Stimulated activated naive B cell treated with anti-CD40 and anti-IgM and Interleukin-4, amounts not matched to agents 10 μg/mL and 1 μg/mL and 100 μg/mL, for 72 hours (primary cell): ENCODE measurements around the gene FBXO34.

ENCODE experiments used
- ATAC-seq, 2 donors: fragments of 150-1000 bp; cut with Tn5 transposase; replicated peaks; 2 replicates each; pipeline ENCODE4 v1.10.0; 2021; ENCODE audit warnings: moderate library complexity in 1 of 2
- DNase-seq: peaks from one replicate; pipeline ENCODE4 v3.0.0; 2021
- H3K27ac Mint-ChIP-seq: one replicate; pipeline ENCODE4 v1.8.0; 2022; ENCODE audit warnings: mild to moderate bottlenecking, mixed read lengths
- H3K27me3 Mint-ChIP-seq, 2 donors: one replicate each; pipeline ENCODE4 v1.8.0; 2022; ENCODE audit warnings: mixed read lengths in 2 of 2
- H3K36me3 Mint-ChIP-seq, 2 donors: one replicate each; pipeline ENCODE4 v1.8.0; 2022; ENCODE audit warnings: mixed read lengths in 2 of 2, mild to moderate bottlenecking in 1 of 2
- H3K4me1 Mint-ChIP-seq, 2 donors: one replicate each; pipeline ENCODE4 v1.8.0; 2022; ENCODE audit warnings: mixed read lengths in 2 of 2, mild to moderate bottlenecking in 1 of 2
- H3K4me3 Mint-ChIP-seq, 2 donors: one replicate each; pipeline ENCODE4 v1.8.0; 2022; ENCODE audit warnings: mild to moderate bottlenecking in 2 of 2, mixed read lengths in 2 of 2, moderate library complexity in 1 of 2
- H3K9me3 Mint-ChIP-seq, 2 donors: one replicate each; pipeline ENCODE4 v1.8.0; 2022; ENCODE audit warnings: mixed read lengths in 2 of 2, mild to moderate bottlenecking in 1 of 2

The FBXO34 gene

DNA sequence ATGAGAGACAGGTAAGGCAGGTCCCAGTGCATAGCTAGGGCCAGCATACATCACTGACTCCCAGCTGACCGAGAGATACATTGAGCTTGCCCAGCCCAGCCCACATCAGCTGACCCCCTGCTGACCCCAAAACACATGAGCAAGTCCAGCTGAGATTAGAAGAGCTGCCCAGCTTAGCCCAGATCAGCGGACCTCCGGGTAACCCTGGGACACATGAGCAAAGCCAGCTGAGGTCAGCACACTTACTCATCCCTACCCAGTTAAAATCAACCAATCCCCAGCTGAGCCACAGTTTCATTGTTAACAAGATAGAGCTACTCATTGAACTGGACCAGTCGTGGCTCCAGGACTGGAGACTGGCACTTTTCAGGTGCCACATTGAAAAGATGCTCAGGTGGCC, 21.8 kb upstream of the FBXO34 start:
- no peak overlapping the region for H3K27ac Mint-ChIP-seq
- peaks cover 31 to 46% of the 10 kb centered on the region in 2 donors for H3K27me3 Mint-ChIP-seq
- ATAC-seq (no peak), DNase-seq (no peak)
- no peaks in the 10 kb centered on the region for H3K36me3 Mint-ChIP-seq
- no peaks in the 10 kb centered on the region for H3K9me3 Mint-ChIP-seq
- H3K4me3 Mint-ChIP-seq = no peak overlapping the region
- no peaks in the 10 kb centered on the region for H3K4me1 Mint-ChIP-seq

DNA sequence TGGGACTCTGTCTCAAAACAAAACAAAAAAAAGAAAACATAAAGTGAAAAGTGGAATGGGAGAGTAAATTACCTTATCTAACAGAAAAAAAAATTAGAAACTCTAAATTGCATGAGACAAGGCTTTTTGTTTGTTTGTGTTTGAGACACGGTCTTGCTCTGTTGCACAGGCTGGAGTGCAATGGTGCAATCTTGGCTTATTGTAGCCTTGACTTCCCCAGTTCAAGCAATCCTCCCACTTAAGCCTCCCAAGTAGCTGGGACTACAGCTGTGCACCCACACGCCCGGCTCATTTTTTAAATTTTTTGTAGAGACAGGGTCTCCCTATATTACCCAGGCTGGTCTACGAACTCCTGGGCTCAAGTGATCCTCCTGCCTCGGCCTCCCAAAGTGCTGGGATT, 17.9 kb upstream of the FBXO34 start:
- Mint-ChIP-seq H3K27me3 (peaks cover 23 to 36% of the 10 kb centered on the region in 2 donors), H3K4me3 (no peak overlapping the region), H3K4me1 (no peaks in the 10 kb centered on the region), H3K36me3 (no peaks in the 10 kb centered on the region), H3K9me3 (no peaks in the 10 kb centered on the region), H3K27ac (no peak overlapping the region)
- no peak for ATAC-seq
- no peak for DNase-seq

DNA sequence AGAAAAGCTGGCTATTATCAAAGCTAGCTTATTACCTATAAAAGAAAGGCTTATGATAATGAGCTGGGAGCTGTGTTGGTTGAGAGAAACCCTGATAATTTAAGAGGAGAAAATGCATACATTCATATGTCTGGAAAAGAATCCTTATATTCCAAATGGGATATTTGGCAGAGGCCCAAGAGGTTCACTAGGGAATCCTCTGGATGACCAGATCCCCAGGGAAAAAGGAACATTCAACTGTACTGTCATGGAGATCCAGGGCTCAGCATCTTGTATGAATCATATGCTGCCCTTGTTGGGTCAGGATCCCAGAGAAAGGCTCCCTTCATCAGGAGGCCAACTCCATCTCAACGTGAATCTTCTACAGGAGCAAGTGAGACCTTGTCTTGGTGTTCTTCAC, 16.6 kb upstream of the FBXO34 start:
- no peaks in the 10 kb centered on the region for H3K4me1 Mint-ChIP-seq
- H3K27ac Mint-ChIP-seq = no peak overlapping the region
- H3K27me3 Mint-ChIP-seq = peaks cover 12 to 25% of the 10 kb centered on the region in 2 donors
- H3K4me3 Mint-ChIP-seq = no peak overlapping the region
- ATAC-seq (no peak), DNase-seq (no peak)
- H3K36me3 Mint-ChIP-seq = no peaks in the 10 kb centered on the region
- H3K9me3 Mint-ChIP-seq = no peaks in the 10 kb centered on the region

DNA sequence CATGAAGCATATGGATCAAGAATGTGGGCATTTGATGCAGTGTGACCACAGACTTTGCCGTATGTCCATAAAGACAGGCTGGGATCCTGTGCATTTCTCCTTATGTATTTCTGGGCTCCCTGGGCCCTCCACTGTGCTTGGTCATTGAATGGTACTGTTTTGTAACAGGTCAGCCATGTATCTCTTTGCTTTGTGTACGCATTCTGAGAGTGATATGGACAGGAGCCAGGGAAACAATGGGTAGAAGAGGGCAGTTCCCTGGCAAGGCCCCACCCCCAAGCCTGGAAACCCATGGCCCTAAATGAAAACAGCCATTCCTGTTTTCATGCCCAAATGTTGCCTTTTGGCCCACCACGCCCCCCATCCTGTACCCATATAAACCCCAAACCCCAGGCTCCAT, 15.2 kb upstream of the FBXO34 start:
- Mint-ChIP-seq H3K9me3 (no peaks in the 10 kb centered on the region), H3K27me3 (peaks cover 10 to 18% of the 10 kb centered on the region in 2 donors), H3K27ac (no peak overlapping the region), H3K36me3 (no peaks in the 10 kb centered on the region), H3K4me3 (no peak overlapping the region), H3K4me1 (no peaks in the 10 kb centered on the region)
- DNase-seq (no peak), ATAC-seq (no peak)

DNA sequence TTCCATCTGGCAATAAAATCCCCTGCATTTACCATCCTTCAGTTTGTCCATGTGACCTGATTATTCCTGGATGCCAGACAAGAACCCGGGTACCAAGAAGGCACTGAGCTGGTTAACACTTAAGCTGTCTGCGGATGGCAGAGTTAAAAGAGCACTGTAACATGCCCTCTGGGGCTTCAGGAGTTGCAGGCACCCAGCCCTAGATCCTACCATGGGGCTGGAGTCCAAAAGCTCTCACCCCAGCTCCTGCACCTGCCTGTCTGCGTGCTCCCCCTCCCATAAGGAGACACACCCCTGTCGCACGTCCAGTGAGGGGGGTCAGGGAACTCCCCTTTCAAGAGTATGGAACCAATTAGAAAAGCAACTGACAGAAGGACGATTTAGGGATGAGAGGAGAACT, 14.6 kb upstream of the FBXO34 start:
- Mint-ChIP-seq H3K4me3 (no peak overlapping the region), H3K36me3 (no peaks in the 10 kb centered on the region), H3K9me3 (no peaks in the 10 kb centered on the region), H3K27ac (no peak overlapping the region), H3K27me3 (peaks cover 7 to 17% of the 10 kb centered on the region in 2 donors), H3K4me1 (no peaks in the 10 kb centered on the region)
- DNase-seq (no peak), ATAC-seq (no peak)

DNA sequence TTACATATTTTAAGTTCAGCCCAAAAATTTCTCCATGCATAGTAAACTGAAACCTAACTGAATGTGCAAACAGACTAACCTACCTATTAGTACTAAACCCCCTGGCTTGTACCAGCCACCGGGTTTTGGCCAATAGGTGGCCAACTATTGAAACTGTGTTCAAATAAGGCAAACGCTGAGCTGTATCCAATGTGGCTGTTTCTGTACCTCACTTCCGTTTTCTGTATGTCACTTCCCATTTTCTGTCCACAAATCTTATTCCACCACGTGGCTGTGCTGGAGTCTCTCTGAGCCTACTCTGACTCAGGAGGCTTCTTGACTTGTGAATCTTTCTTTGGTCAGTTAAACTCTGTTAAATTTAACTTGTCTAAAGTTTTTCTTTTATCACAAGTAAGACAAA, 6.0 kb upstream of the FBXO34 start:
- peaks cover 4 to 10% of the 10 kb centered on the region in 2 donors for H3K36me3 Mint-ChIP-seq
- peak overlapping the region; percentile 2 for H3K27ac Mint-ChIP-seq
- ATAC-seq (peak; percentile 84 to 90), DNase-seq (peak; percentile 22)
- H3K4me3 Mint-ChIP-seq = no peak overlapping the region
- peaks cover 5 to 6% of the 10 kb centered on the region in 2 donors for H3K4me1 Mint-ChIP-seq
- H3K9me3 Mint-ChIP-seq = peaks cover 4 to 8% of the 10 kb centered on the region in 2 donors
- H3K27me3 Mint-ChIP-seq = peaks cover 7 to 16% of the 10 kb centered on the region in 2 donors

DNA sequence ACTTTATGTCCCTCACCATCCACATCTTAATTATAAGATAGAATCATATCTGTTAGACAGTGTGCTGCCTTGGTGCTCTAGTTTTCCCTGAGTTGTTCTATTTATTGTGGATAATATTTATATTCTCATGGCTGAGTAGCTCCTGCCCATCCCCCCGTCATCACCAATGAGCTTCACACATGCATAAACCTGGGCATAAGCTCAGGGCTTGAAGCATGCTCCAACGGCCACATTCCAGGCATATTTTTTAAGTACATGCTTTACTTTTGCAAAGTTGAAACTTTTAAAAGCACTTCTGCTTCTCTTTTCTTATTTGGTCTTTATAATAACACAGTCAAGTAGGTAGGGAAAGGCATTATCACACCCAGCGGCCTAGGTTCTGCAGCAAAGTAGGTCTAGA, 3.4 kb upstream of the FBXO34 start:
- peaks cover 10 to 16% of the 10 kb centered on the region in 2 donors for H3K4me1 Mint-ChIP-seq
- peaks cover 0 to 5% of the 10 kb centered on the region in 2 donors for H3K27me3 Mint-ChIP-seq
- H3K36me3 Mint-ChIP-seq = peaks cover 4 to 10% of the 10 kb centered on the region in 2 donors
- no peak for DNase-seq
- no peak for ATAC-seq
- H3K27ac Mint-ChIP-seq = no peak overlapping the region
- peaks cover 4 to 8% of the 10 kb centered on the region in 2 donors for H3K9me3 Mint-ChIP-seq
- H3K4me3 Mint-ChIP-seq = no peak overlapping the region

DNA sequence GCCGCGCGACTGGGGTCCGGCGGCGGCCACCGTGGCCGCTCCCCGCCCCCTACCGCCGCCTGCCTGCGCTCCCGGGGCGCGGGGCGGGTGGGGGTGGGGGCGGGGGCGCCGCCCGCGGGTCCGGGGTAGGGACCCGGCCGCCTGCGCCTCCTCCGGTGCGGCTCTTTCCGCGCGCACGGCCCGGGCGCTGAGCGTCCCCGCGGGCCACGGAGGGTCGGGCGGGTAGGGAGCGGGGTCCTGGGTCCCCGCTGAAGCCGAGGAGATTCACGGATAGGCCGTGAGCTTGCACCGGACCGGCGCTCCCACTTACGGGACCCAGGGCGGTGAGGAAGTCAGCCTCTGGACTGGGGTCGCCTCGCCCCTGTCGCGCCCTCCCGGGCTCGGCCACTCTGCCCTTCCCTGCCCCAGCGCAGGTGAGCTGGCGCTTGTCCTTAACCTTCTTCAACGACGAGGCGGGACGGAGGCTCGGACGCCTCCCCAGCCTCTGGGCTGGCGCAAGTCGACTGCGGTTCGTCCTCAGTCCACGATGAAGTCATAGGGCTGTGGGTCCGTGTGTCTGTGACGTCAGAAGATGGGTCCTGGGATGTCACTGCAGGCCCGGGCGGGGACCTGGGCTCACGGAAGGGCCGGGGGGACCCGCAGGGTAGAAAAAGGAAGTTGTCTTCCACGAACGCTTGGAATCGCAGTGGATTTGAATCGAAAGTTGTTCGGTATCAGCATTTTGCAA, 514 bp downstream of the FBXO34 start:
- H3K27ac Mint-ChIP-seq = peak overlapping the region; percentile 96
- peak; percentile 68 for DNase-seq
- no peaks in the 10 kb centered on the region for H3K36me3 Mint-ChIP-seq
- no peaks in the 10 kb centered on the region for H3K27me3 Mint-ChIP-seq
- peak; percentile 53 to 59 for ATAC-seq
- no peaks in the 10 kb centered on the region for H3K9me3 Mint-ChIP-seq
- H3K4me3 Mint-ChIP-seq = peak overlapping the region; percentile 90 to 94
- peaks cover 19 to 31% of the 10 kb centered on the region in 2 donors for H3K4me1 Mint-ChIP-seq

DNA sequence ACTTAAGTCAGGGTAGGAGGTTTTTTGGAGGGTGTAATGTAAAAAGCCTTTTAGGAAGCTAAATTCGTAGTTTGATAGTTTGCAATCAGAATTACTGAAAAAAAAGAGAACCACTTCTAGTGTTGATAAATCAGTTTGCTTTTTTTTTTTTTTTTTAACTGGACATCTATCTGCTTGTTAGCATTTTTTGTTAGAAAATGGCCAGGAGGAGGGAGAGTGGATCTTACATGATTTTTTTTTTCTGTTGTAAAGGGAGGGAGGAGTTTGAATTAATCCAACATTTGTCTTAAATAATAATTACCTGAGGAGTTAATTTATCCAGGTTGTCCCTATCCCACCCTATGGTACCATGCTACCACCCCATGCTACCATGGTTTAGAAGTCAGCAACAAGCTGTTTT, 1.2 kb downstream of the FBXO34 start:
- no peaks in the 10 kb centered on the region for H3K27me3 Mint-ChIP-seq

DNA sequence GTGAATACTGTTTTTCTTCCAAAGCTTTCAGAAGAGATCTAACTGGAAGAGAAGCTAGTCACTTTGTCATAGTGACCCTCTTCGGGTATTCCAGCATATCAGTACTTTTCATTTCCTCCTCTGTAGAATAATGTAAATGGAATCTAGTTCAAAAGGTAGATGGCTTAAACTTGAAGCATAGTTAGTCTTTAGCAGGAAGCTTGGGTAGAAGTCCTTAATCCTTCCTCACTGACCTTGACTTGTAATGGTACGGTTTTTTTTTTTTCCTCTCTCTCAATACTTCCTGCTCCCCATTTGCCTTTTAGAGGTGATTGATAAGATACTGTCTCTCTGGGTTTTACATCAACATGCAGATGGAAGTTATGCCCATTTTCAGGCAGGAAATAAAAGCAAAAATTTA, 1.7 kb downstream of the FBXO34 start:
- peaks cover 28 to 43% of the 10 kb centered on the region in 2 donors for H3K4me1 Mint-ChIP-seq
- H3K36me3 Mint-ChIP-seq = no peaks in the 10 kb centered on the region
- DNase-seq (no peak), ATAC-seq (no peak)
- H3K27me3 Mint-ChIP-seq = no peaks in the 10 kb centered on the region
- H3K4me3 Mint-ChIP-seq = peak overlapping the region; percentile 22 to 61
- no peak overlapping the region for H3K27ac Mint-ChIP-seq
- no peaks in the 10 kb centered on the region for H3K9me3 Mint-ChIP-seq

More for the DNA sequence above, 1.2 kb downstream of the FBXO34 start:
- DNase-seq (no peak), ATAC-seq (no peak)
- Mint-ChIP-seq H3K4me3 (peak overlapping the region; percentile 90 to 94), H3K9me3 (no peaks in the 10 kb centered on the region), H3K4me1 (peaks cover 24 to 37% of the 10 kb centered on the region in 2 donors), H3K27ac (peak overlapping the region; percentile 96), H3K36me3 (no peaks in the 10 kb centered on the region)

DNA sequence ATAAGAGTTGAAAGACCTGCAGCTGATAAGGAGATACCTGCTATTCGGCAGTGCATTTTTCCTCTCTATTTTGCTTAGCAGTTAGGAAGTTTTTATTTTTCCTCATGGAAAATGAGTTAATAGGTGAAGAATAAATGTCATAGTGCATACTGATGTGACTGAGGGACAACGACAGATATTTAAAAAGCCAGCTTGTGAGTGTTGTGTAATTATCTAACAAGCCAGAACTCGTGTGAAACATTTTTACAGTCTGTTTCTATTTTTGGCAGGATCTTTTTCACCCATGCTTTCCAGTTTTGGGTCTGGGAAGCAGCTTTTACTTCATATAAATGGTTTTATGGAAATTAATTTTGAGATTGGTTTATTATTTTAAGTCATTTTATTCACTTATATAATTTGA, 2.9 kb downstream of the FBXO34 start:
- no peak for DNase-seq
- ATAC-seq = no peak
- peaks cover 28 to 48% of the 10 kb centered on the region in 2 donors for H3K4me1 Mint-ChIP-seq
- H3K27me3 Mint-ChIP-seq = no peaks in the 10 kb centered on the region
- no peaks in the 10 kb centered on the region for H3K9me3 Mint-ChIP-seq
- no peak overlapping the region for H3K27ac Mint-ChIP-seq
- no peak overlapping the region for H3K4me3 Mint-ChIP-seq
- no peaks in the 10 kb centered on the region for H3K36me3 Mint-ChIP-seq

DNA sequence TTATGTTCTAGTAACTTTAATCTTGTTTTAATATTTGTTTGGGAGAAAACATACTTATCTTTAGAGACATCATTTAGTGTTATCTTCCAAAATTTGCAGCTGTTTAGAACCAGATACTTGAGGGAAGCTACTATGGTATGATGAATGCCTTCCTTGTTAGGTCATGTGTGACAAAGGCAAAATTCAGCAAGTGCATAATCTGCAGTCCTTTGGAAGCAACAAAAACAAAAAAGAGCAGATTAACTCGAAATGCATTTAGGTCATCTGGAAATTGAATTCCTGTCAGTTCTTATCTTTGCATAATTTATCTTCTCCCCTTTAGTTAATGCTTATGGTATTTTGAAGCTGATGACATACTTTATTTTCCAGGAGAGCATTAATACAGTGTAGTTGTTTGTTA, 3.5 kb downstream of the FBXO34 start:
- ATAC-seq = no peak
- peaks cover 2 to 3% of the 10 kb centered on the region in 2 donors for H3K36me3 Mint-ChIP-seq
- no peak for DNase-seq
- H3K27me3 Mint-ChIP-seq = no peaks in the 10 kb centered on the region
- H3K4me1 Mint-ChIP-seq = peaks cover 31 to 52% of the 10 kb centered on the region in 2 donors
- H3K9me3 Mint-ChIP-seq = no peaks in the 10 kb centered on the region
- no peak overlapping the region for H3K27ac Mint-ChIP-seq
- H3K4me3 Mint-ChIP-seq = no peak overlapping the region

DNA sequence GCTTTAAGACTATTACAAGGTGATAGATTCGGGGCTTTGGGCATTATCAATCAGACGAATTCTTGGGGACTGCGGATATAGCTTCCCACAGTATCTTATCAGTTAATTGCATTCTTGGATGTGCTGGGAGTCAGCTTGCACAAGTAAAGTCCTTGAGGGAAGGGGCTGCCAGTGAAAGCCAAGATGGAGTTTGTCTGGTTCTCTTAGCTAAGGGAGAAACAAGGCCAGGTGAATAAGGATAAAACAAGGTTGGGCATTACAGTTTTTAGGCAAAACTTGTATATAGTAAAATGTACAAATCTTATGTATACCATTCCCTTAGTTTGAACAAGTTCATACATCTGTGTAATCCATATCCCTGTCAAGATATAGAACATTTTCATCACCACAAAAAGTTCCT, 5.5 kb downstream of the FBXO34 start:
- ATAC-seq (no peak), DNase-seq (no peak)
- no peak overlapping the region for H3K27ac Mint-ChIP-seq
- no peaks in the 10 kb centered on the region for H3K27me3 Mint-ChIP-seq
- peaks cover 34 to 57% of the 10 kb centered on the region in 2 donors for H3K4me1 Mint-ChIP-seq
- peaks cover 2 to 6% of the 10 kb centered on the region in 2 donors for H3K36me3 Mint-ChIP-seq
- H3K9me3 Mint-ChIP-seq = no peaks in the 10 kb centered on the region
- no peak overlapping the region for H3K4me3 Mint-ChIP-seq

DNA sequence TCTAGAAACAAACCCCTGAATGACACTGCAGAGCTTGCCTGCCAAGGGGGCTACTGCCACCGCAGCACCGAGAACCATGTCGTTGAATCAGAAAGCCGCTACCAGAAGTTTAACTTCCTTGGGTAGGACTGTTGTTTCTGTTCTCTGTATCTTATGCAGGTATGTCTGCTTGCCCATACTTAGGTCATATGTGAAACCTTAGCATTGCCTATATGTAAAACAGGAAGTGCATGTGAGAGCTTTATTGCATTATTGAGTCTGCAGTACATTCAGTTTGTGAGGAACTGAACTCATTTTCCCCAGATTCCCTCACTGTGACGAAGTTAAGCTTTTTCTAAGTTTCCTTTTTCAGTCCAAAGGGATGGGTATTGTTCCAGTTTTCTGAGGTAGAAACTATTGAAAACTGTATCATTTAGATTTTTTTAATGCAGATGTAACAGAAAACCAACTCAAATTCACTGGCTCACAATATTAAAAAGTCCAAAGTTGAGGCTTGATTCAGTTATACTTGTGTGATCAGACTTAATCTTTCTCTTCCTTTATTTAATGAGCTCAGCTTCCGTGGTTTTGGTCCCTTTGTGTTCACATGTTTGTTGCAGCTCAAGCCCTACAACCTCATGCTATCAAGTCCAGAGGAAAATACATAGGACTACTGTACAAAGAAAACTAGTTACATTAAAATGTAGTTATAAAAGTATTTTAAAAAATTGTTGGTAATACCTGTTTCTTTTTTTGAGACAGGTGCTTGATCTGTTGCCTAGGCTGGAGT, 6.9 kb downstream of the FBXO34 start:
- H3K9me3 Mint-ChIP-seq = no peaks in the 10 kb centered on the region
- DNase-seq (peak; percentile 7), ATAC-seq (peak; percentile 96 to 98)
- H3K27me3 Mint-ChIP-seq = no peaks in the 10 kb centered on the region
- peaks cover 28 to 44% of the 10 kb centered on the region in 2 donors for H3K4me1 Mint-ChIP-seq
- H3K27ac Mint-ChIP-seq = peak overlapping the region; percentile 59
- H3K36me3 Mint-ChIP-seq = peaks cover 2 to 10% of the 10 kb centered on the region in 2 donors
- H3K4me3 Mint-ChIP-seq = peak overlapping the region; percentile 10 to 43

DNA sequence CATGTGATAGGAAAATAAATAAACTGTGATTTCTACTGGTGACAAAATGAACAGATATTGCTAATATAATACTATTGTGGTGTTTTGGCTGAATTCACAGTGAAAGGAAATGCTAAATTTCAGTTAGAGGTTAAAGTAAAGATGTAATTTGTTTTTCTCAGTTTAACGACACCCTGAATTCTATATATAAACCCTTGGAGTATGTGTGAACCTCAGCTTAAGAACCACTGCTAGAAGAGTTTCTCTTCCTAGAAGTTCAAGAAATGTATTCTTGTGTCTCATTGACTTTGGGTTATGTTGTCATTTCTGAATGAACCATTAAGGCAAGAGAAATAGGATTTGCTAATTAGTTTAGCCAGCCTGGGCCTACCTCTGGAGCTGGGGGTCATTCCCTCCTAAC, 8.2 kb downstream of the FBXO34 start:
- peaks cover 2 to 10% of the 10 kb centered on the region in 2 donors for H3K36me3 Mint-ChIP-seq
- no peak for DNase-seq
- peaks cover 24 to 41% of the 10 kb centered on the region in 2 donors for H3K4me1 Mint-ChIP-seq
- no peak overlapping the region for H3K27ac Mint-ChIP-seq
- no peak for ATAC-seq
- H3K27me3 Mint-ChIP-seq = no peaks in the 10 kb centered on the region
- H3K4me3 Mint-ChIP-seq = no peak overlapping the region
- H3K9me3 Mint-ChIP-seq = no peaks in the 10 kb centered on the region
